WTC11 (cell line): ENCODE results near the gene FHIT. TPM values are rescaled to one million over a fixed set of nuclear protein-coding genes. Genes with fewer than 3 reads are reported as not detected.

Source experiments
- ATAC-seq: fragments of 200-7000 bp; cut with Tn5 transposase; 2 replicates; pipeline ENCODE4 v1.10.0; 2021; ENCODE audit warnings: mild to moderate bottlenecking, moderate library complexity
- CTCF ChIA-PET: fragments of 300-600 bp; sonication (Branson Sonifier 250); formaldehyde crosslinking; loops from one replicate; lab custom pipeline; 2021; ENCODE audit warnings: antibody characterized with exemption; lab: Charles Lee
- POLR2A ChIA-PET: fragments of 350-600 bp; sonication (Branson Sonifier 250); formaldehyde crosslinking; loops from one replicate; lab custom pipeline; 2021; ENCODE audit warnings: antibody characterized with exemption; lab: Charles Lee
- DNase-seq: peaks from one replicate; pipeline ENCODE4 v3.0.0; 2021; ENCODE audit warnings: low spot score
- H3K27ac Mint-ChIP-seq: 2 replicates; pipeline ENCODE4 v1.8.0; 2021; ENCODE audit warnings: mixed read lengths
- H3K27me3 Mint-ChIP-seq: 2 replicates; pipeline ENCODE4 v1.8.0; 2021; ENCODE audit warnings: low read depth, mild to moderate bottlenecking, moderate library complexity, mixed read lengths
- H3K36me3 Mint-ChIP-seq: 2 replicates; pipeline ENCODE4 v1.8.0; 2021; ENCODE audit warnings: mixed read lengths
- H3K4me1 Mint-ChIP-seq: 2 replicates; pipeline ENCODE4 v1.8.0; 2022; ENCODE audit warnings: mixed read lengths
- H3K4me3 Mint-ChIP-seq: 2 replicates; pipeline ENCODE4 v1.8.0; 2021; ENCODE audit warnings: mild to moderate bottlenecking, moderate library complexity, mixed read lengths
- H3K9me3 Mint-ChIP-seq: 2 replicates; pipeline ENCODE4 v1.8.0; 2021; ENCODE audit warnings: mixed read lengths
- ARID4B ChIP-seq: sonication (generic); formaldehyde crosslinking; IDR thresholded peaks from 2 replicates; pipeline ENCODE4 v1.8.0; 2023; ENCODE audit warnings: missing genetic modification reagents, mild to moderate bottlenecking, borderline replicate concordance
- CBFB ChIP-seq: sonication (generic); formaldehyde crosslinking; IDR thresholded peaks from 2 replicates; pipeline ENCODE4 v1.8.1; 2022; ENCODE audit warnings: mild to moderate bottlenecking, low read depth, missing genetic modification reagents
- HMGXB4 ChIP-seq: sonication (generic); formaldehyde crosslinking; IDR thresholded peaks from 2 replicates; pipeline ENCODE4 v1.8.1; 2023; ENCODE audit warnings: mild to moderate bottlenecking, moderate library complexity, missing genetic modification reagents
- KAT7 ChIP-seq: sonication (generic); formaldehyde crosslinking; IDR thresholded peaks from 2 replicates; pipeline ENCODE4 v1.8.1; 2023; ENCODE audit warnings: missing genetic modification reagents, mild to moderate bottlenecking, borderline replicate concordance
- NFE2L1 ChIP-seq: sonication (generic); formaldehyde crosslinking; IDR thresholded peaks from 2 replicates; pipeline ENCODE4 v1.8.1; 2023; ENCODE audit warnings: missing genetic modification reagents
- NFYB ChIP-seq: sonication (generic); formaldehyde crosslinking; conservative IDR thresholded peaks from 2 replicates; pipeline ENCODE4 v1.8.0; 2022; ENCODE audit warnings: low read depth, missing genetic modification reagents
- NR1H2 ChIP-seq: sonication (generic); formaldehyde crosslinking; IDR thresholded peaks from 2 replicates; pipeline ENCODE4 v1.9.0; 2021; ENCODE audit warnings: mild to moderate bottlenecking, moderate library complexity, missing genetic modification reagents
- NR3C1 ChIP-seq: sonication (generic); formaldehyde crosslinking; conservative IDR thresholded peaks from 2 replicates; pipeline ENCODE4 v1.8.1; 2023; ENCODE audit warnings: low read depth, mild to moderate bottlenecking, missing genetic modification reagents
- PREB ChIP-seq: sonication (generic); formaldehyde crosslinking; IDR thresholded peaks from 2 replicates; pipeline ENCODE4 v1.8.1; 2022; ENCODE audit warnings: mild to moderate bottlenecking, missing genetic modification reagents, moderate library complexity, borderline replicate concordance
- SMAD3 ChIP-seq: sonication (generic); formaldehyde crosslinking; IDR thresholded peaks from 2 replicates; pipeline ENCODE4 v1.8.0; 2022; ENCODE audit warnings: missing genetic modification reagents, mild to moderate bottlenecking, borderline replicate concordance
- SOX15 ChIP-seq: fragments of 250-450 bp; sonication (Bioruptor Pico); IDR thresholded peaks from 2 replicates; pipeline ENCODE4 v1.9.0; 2021; ENCODE audit warnings: mild to moderate bottlenecking
- SP1 ChIP-seq: sonication (generic); formaldehyde crosslinking; conservative IDR thresholded peaks from 2 replicates; pipeline ENCODE4 v1.8.1; 2022; ENCODE audit warnings: missing genetic modification reagents
- TCF7 ChIP-seq: sonication (generic); formaldehyde crosslinking; IDR thresholded peaks from 2 replicates; pipeline ENCODE4 v1.8.0; 2022; ENCODE audit warnings: mild to moderate bottlenecking, low read depth, missing genetic modification reagents, moderate library complexity
- TP53 ChIP-seq: sonication (generic); formaldehyde crosslinking; IDR thresholded peaks from 2 replicates; pipeline ENCODE4 v1.8.1; 2023; ENCODE audit warnings: mild to moderate bottlenecking, missing genetic modification reagents
- ZBTB21 ChIP-seq: sonication (generic); formaldehyde crosslinking; IDR thresholded peaks from 2 replicates; pipeline ENCODE4 v1.8.1; 2023; ENCODE audit warnings: mild to moderate bottlenecking, missing genetic modification reagents, borderline replicate concordance
- ZMAT4 ChIP-seq: fragments of 250-450 bp; sonication (Bioruptor Pico); IDR thresholded peaks from 2 replicates; pipeline ENCODE4 v1.9.0; 2021; ENCODE audit warnings: mild to moderate bottlenecking
- ZNF219 ChIP-seq: sonication (generic); formaldehyde crosslinking; IDR thresholded peaks from 2 replicates; pipeline ENCODE4 v1.8.0; 2023; ENCODE audit warnings: missing genetic modification reagents, mild to moderate bottlenecking, borderline replicate concordance
- ZNF425 ChIP-seq: fragments of 250-450 bp; sonication (Bioruptor Pico); conservative IDR thresholded peaks from 2 replicates; pipeline ENCODE4 v1.9.0; 2021; ENCODE audit warnings: mild to moderate bottlenecking
- ZNF512 ChIP-seq: sonication (generic); formaldehyde crosslinking; IDR thresholded peaks from 2 replicates; pipeline ENCODE4 v1.8.1; 2022; ENCODE audit warnings: missing genetic modification reagents, borderline replicate concordance
- total RNA-seq: library from RNA; stranded (reverse); gene quantifications from 3 replicates; pipeline ENCODE4 v1.2.3, GENCODE V29; 2021

Gene FHIT
- total RNA-seq, 1 experiment from 2014 or later, result 2.6 TPM

GRCh38 chr3:59829527-59829926, 1421.7 kb downstream of the FHIT start (continued):
- no peak for TF ChIP-seq ZNF512 (CRISPR knock-in tag)
- no peak for TF ChIP-seq NFYB (CRISPR knock-in tag)

- Mint-ChIP-seq H3K27me3 (no peaks in the 10 kb centered on the region), H3K27ac (no peak overlapping the region), H3K36me3 (no peaks in the 10 kb centered on the region), H3K4me3 (no peak overlapping the region), H3K9me3 (peaks cover 16% of the 10 kb centered on the region), H3K4me1 (peaks cover 4% of the 10 kb centered on the region)
- ChIA-PET CTCF (no interaction called here), POLR2A (no interaction called here)
- no peak for ATAC-seq
- TF ChIP-seq ZMAT4 (CRISPR knock-in tag) (no peak), ZNF425 (CRISPR knock-in tag) (no peak), SOX15 (CRISPR knock-in tag) (no peak), ZNF219 (CRISPR knock-in tag) (no peak), SP1 (CRISPR knock-in tag) (no peak), TP53 (CRISPR knock-in tag) (no peak), PREB (no peak), KAT7 (CRISPR knock-in tag) (no peak), ZNF512 (CRISPR knock-in tag) (no peak), NR1H2 (CRISPR knock-in tag) (no peak), SMAD3 (CRISPR knock-in tag) (no peak), NR3C1 (CRISPR knock-in tag) (no peak), TCF7 (CRISPR knock-in tag) (no peak), ZBTB21 (CRISPR knock-in tag) (no peak), HMGXB4 (CRISPR knock-in tag) (no peak), ARID4B (CRISPR knock-in tag) (no peak), CBFB (CRISPR knock-in tag) (no peak), NFE2L1 (CRISPR knock-in tag) (no peak)
- DNase-seq, result no peak
Observed at GRCh38 chr3:59824876-59825275, 1426.4 kb downstream of the FHIT start.
